ENCODE results near the gene OGN.

The OGN gene

GRCh38 chr9:92422611-92423338 is 18.4 kb upstream of the OGN start:
- TF ChIP-seq TAF1 (IDR thresholded peaks at IDR 0.05; ENCODE audit: borderline replicate concordance, insufficient read depth, low read length) (no peak), REST (IDR thresholded peaks at IDR 0.05; ENCODE audit: insufficient read depth in 1 of 2, low read depth in 2 of 2, low read length in 2 of 2) (no peak), SIN3A (IDR thresholded peaks at IDR 0.05; ENCODE audit: borderline replicate concordance, insufficient read depth, low read length) (no peak), POLR2AphosphoS5 (IDR thresholded peaks at IDR 0.05; ENCODE audit: low read depth, low read length) (no peak), FOXP2 (optimal IDR thresholded peaks at IDR 0.05; ENCODE audit: borderline replicate concordance, extremely low read depth, extremely low read length, insufficient read depth) (no peak)

DNA sequence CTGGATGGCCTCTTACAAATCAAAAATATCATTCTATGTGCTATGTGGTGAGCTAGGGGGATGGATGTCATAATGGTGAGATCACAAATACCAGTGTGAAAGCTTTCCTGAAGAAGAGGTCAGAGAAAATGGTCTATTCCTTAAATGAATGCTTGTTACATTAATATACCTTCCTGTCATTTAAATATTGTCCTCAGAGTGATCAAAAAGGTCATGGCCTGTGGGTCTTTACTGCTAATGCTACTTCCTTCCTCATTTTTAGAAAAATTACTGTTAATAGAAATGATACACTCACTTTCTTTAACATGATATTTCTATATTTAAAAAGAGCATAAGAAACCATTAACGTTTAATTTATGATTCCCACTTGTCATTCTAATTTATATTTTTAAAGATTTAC is 10.2 kb upstream of the OGN start:
- TF ChIP-seq REST (IDR thresholded peaks at IDR 0.05; ENCODE audit: insufficient read depth in 1 of 2, low read depth in 2 of 2, low read length in 2 of 2) (no peak), SIN3A (IDR thresholded peaks at IDR 0.05; ENCODE audit: borderline replicate concordance, insufficient read depth, low read length) (no peak), FOXP2 (optimal IDR thresholded peaks at IDR 0.05; ENCODE audit: borderline replicate concordance, extremely low read depth, extremely low read length, insufficient read depth) (no peak), TAF1 (IDR thresholded peaks at IDR 0.05; ENCODE audit: borderline replicate concordance, insufficient read depth, low read length) (no peak), POLR2AphosphoS5 (IDR thresholded peaks at IDR 0.05; ENCODE audit: low read depth, low read length) (no peak)

DNA sequence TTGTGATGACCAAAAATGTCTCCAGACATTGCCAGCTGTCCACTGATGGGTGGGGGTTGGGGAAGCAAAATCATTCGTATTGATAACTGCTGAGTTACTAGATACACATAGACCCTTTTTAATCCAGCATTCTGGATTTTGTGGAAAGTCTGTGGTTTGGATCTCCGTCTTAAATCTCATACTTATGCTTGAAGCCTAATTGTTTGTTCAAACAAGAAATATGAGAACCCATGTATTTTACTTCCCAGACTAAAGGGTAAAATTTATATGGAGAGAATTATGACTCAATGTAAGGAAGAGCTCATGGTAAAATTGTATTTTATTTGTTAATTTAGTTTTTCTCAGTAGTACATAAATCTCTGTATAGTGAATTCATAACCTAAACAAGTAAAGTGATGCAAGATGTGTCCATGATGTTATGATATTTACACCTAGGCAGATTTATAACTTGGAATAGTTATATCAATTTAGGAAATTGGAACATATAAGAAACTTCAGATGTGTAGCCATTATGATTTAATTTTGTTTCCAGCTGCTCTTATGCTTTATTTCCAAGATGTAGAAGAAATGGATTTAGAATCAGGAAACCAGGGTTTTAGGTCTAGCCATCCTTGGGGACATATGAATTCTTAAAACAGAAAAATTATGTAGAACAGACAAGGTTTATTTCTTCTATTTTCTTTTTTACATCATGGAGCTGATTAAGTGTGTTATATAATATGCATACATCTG is 4.5 kb upstream of the OGN start:
- no peak for TF ChIP-seq FOXP2 (optimal IDR thresholded peaks at IDR 0.05; ENCODE audit: borderline replicate concordance, extremely low read depth, extremely low read length, insufficient read depth)
- no peak for TF ChIP-seq TAF1 (IDR thresholded peaks at IDR 0.05; ENCODE audit: borderline replicate concordance, insufficient read depth, low read length)
- TF ChIP-seq POLR2AphosphoS5 (IDR thresholded peaks at IDR 0.05; ENCODE audit: low read depth, low read length), result no peak
- no peak for TF ChIP-seq REST (IDR thresholded peaks at IDR 0.05; ENCODE audit: insufficient read depth in 1 of 2, low read depth in 2 of 2, low read length in 2 of 2)
- TF ChIP-seq SIN3A (IDR thresholded peaks at IDR 0.05; ENCODE audit: borderline replicate concordance, insufficient read depth, low read length), result no peak

DNA sequence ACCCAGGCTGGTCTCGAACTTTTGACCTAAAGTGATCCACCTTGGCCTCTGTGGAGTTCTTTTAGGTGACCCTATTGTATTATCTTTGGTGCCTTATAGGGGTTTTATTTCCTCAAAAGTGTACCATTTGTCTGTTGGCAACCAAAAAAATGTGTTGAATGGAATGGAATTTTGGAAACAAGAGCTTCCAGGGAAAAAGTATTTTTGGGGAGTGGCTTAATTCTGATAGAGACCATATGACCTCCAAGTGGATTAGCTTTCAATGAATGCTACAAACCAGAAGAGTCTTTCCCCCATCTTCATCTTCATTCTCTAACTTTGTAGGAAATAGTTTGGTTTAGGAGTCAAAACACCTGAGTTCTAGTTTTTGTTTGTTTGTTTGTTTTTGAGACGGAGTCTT is 3.4 kb upstream of the OGN start:
- TF ChIP-seq POLR2AphosphoS5 (IDR thresholded peaks at IDR 0.05; ENCODE audit: low read depth, low read length) (no peak), REST (IDR thresholded peaks at IDR 0.05; ENCODE audit: insufficient read depth in 1 of 2, low read depth in 2 of 2, low read length in 2 of 2) (no peak), FOXP2 (optimal IDR thresholded peaks at IDR 0.05; ENCODE audit: borderline replicate concordance, extremely low read depth, extremely low read length, insufficient read depth) (no peak), TAF1 (IDR thresholded peaks at IDR 0.05; ENCODE audit: borderline replicate concordance, insufficient read depth, low read length) (no peak), SIN3A (IDR thresholded peaks at IDR 0.05; ENCODE audit: borderline replicate concordance, insufficient read depth, low read length) (no peak)
